GM19452 (cell line): ENCODE measurements around the gene MYF6.
"Not testable (repeated sequence)": the region's sequence is repeated elsewhere in the genome, so short reads cannot be mapped to it uniquely, and the experiment has no call there.

Source experiments
- ATAC-seq: cut with Tn5 transposase; IDR thresholded peaks from one replicate; pipeline ENCODE4 v1.9.1; 2021; ENCODE audit not compliant: unreplicated experiment

Gene MYF6

DNA sequence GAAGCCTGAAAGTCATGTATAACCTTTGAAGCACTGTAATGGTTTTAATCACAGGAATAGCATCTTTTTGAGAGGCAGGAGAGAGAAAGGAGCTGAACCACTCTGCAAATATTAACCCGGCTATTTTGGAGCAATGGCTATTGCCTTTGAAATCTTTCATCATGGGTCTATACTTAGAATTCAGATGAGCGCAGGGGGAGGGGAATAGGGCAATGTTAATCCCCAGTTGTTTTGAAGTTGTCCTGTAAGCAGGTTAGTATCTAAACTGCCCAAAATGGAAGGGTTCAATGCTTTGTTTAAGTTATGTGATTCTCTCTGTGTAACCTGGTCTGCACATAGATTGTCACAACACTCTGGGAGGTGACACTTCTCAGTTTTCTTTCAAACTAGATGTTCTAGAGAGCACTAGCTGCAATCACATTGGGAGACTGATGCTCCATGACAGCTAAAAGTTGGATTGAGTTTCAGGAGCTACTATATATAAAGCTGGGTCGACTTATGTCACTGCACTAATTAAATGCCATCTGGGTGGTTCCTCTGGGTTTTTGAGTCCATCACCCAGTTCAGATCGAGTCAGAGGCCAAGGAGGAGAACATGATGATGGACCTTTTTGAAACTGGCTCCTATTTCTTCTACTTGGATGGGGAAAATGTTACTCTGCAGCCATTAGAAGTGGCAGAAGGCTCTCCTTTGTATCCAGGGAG, at the start of gene MYF6:
Gene MYF6 (plus strand): TSS at position 509 of the 704 bp plus-strand sequence. CDS start 86 bp downstream, at position 595.
- no peak for ATAC-seq

DNA sequence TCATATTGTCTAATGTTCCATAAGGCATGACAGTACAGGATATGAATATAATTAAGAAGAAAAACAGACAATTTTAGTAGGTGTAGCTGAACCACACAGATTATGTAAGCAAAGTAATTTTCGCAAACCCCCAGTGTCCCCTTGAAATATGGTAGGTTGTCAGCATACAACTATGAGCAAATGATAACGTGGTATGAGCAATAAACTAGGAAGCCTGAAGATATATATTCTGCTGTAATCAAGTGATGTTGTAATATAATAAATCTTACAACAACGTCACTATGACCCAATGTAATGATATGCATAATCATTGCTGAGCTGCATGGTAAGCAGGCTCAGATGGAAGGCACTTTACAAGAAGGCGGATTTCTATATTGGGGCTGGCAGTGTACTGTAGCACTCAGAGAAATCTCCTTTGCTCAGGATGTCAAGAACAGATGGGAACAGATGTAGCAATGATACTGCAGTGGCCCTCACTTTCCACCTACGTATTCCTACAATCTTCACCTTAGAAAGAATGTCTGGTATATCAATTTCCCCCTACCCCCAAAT, 47.8 kb upstream of the MYF6 start:
- no peak for ATAC-seq

DNA sequence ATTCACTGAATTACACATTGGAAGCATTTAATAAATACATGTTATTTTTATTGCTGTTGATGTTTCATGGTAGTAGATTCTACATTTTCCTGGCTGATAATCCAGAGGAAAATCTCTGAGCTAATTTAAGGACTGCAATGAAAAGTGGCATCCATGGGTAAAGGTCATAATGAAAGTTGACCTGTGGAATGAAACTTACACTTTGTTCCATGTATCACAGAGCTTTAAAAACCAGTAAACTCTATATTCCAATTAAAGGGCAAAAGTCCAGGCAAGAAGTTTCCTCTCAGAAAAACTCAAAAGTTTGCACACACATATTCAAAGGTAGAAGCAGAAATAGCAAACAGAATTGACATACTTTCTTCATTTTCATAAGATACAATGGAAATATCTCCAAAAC, 44.8 kb upstream of the MYF6 start:
- ATAC-seq: no peak

DNA sequence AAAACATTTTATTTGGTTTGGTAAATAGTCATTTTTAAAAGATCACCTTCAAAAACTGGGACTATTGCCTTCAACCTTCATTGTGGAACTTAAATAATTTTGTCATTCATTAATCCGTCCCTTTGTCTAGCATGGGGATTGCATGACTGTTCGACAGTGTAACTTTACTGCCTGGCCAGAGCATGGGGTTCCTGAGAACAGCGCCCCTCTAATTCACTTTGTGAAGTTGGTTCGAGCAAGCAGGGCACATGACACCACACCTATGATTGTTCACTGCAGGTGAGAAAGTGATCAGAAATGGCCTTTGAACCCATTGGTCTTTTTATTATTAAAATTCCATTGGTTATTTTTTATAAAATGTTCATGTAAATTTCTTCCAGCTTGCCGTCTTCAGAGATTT, 37.2 kb upstream of the MYF6 start:
- ATAC-seq: no peak

- ATAC-seq: not testable (repeated sequence)
Measured at GRCh38 chr12:80676042-80676636, 31.3 kb upstream of the MYF6 start.

DNA sequence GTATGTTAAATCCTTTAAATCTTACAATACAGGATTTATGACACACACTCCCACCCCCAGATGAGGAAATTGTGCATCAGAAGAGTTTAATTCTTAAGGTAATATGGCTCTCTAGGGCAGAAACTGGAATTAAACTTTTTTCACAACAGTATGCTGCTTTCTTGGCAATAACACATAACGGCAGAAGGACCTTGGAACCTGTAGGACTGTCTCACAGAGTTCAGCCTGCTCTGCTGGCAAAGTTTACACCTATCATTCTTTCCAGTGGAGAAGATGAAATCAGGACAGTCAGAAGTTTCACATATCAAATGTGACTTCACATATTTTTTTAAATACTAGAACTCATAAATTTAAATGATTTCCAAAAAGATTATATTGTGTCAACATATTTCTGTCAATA, 30.6 kb upstream of the MYF6 start:
- no peak for ATAC-seq

GRCh38 chr12:80677994-80678393, 29.4 kb upstream of the MYF6 start:
- no peak for ATAC-seq

- no peak for ATAC-seq
Measured at GRCh38 chr12:80679346-80680131, 27.9 kb upstream of the MYF6 start.

DNA sequence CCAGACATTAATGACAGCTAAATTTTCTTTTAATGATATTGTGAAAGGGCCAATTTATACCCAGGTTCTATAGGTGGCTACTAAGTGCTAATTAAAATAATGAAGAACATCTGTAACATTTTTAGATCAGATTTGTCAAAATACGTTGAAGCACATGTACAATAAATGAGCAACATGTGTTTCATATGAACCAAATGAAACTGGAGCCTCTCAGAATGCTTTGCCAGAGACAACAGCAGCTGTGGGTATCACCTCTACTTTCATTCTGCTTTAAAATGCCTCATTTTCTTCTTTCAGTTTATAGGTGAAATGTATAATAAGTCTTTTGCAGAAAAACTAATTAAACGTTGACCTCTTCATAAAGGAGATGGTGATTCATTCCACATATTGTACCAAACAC, 26.1 kb upstream of the MYF6 start:
- ATAC-seq: peak; percentile 64

DNA sequence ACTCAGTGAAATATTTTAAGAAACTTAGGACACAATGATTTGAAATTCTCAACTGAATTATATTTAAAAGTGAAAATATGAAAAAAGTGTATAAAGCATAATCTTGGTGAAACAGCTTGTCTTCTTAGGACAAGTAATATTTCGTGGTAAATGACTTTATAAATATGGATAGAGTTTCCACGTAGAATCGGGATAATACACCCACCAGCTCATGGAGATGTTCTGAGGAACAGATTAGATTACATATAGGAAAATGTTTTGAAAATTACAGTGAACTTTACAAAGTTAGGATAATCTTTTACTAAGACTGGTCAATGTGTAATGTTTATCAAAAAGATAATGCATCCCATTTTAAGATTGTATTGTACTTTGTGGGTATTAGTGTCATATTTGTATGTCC, 25.6 kb upstream of the MYF6 start:
- ATAC-seq: no peak

- no peak for ATAC-seq
Measured at GRCh38 chr12:80684077-80684495, 23.3 kb upstream of the MYF6 start.

- no peak for ATAC-seq
Measured at GRCh38 chr12:80690090-80690489, 17.3 kb upstream of the MYF6 start.

DNA sequence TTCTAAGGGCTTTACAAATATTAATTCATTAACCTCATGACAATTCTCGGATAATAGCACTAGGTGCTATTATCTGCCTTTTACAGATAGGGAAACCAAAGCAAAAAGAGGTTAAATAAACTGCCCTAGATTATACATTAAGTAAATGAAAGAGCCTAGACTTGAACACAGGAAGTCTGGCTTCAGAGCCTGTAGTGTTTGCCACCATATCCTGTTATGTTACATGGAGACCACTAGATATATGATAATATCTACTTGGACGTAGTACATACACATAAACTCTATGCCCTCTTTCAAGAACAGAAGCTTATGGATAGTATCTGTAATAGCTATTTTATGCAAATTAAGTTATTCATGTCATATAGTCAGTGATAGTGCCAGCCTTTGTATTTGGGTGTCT, 16.9 kb upstream of the MYF6 start:
- no peak for ATAC-seq

DNA sequence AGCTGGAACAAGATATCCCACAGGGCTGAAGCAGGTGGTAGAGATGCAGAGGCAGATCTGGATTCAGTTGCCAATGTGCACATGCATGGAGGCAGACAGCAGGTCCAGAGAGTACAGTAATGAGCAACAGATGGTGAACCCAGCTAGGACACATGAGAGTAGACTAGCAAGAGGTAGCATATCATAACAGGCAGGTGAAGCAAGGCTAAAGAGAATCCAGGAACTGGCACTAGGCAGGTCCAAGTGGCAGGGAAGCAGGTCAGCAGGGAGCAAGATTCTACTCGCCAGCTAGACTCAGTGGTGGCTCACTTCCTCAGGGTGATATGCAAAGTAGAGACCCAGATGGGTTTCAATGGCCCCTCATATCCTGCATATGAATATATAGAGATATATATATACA, 15.3 kb upstream of the MYF6 start:
- ATAC-seq: no peak

DNA sequence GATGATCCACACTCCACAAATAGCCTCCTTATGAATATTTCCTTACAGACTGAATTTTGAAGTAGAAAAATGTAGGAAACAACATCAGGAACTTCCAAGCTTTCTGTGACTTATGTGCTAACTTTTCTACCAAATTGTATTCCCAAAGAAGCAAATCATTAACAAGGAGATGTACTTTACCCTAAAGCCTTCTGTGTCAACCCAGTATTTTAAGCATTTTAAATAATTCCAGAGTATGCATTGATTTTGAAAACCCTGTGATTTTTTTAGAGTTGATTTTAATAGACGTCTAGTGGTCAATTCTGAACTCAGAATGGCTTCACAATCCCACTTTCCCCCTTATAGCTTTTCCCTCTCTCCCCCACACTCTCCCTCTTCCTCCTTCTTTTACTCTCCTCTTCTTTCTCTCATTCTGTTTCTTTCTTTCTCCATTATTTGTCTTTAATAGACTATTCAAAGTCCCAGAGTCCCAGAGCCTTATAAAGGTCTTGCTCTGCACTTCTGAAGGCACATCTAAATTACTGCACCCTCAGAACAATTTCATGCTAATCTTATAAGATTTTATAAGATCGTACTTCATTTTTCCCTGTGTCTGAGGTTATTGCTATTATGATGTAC, 10.1 kb upstream of the MYF6 start:
- ATAC-seq: no peak

- no peak for ATAC-seq
Measured at GRCh38 chr12:80698256-80698655, 9.2 kb upstream of the MYF6 start.

- no peak for ATAC-seq
Measured at GRCh38 chr12:80698847-80699542, 8.4 kb upstream of the MYF6 start.

- no peak for ATAC-seq
Measured at GRCh38 chr12:80700327-80700726, 7.1 kb upstream of the MYF6 start.

GRCh38 chr12:80701388-80701787, 6.0 kb upstream of the MYF6 start:
- no peak for ATAC-seq

GRCh38 chr12:80702889-80703805, 4.3 kb upstream of the MYF6 start:
- ATAC-seq: peak; percentile 73
